ENCODE data around the gene AGAP1. TPM values are rescaled to one million over a fixed set of nuclear protein-coding genes. Genes with fewer than 3 reads are reported as not detected.

AGAP1 gene
- total RNA-seq, 1 donor from 2014 or later, result 43.9 TPM

- Mint-ChIP-seq H3K36me3 (ENCODE audit: low read depth, unreplicated experiment) (peaks cover 4% of the 10 kb centered on the region), H3K9me3 (ENCODE audit: unreplicated experiment) (no peaks in the 10 kb centered on the region), H3K27ac (ENCODE audit: unreplicated experiment) (no peak overlapping the region), H3K27me3 (ENCODE audit: unreplicated experiment) (peaks cover 5% of the 10 kb centered on the region), H3K4me3 (ENCODE audit: unreplicated experiment) (no peak overlapping the region), H3K4me1 (ENCODE audit: unreplicated experiment) (peaks cover 31% of the 10 kb centered on the region)
- DNase-seq (ENCODE audit: low spot score), result no peak
- TF ChIP-seq CTCF (IDR thresholded peaks at IDR 0.05; ENCODE audit: unreplicated experiment), result no peak
These were observed 240.9 kb downstream of the AGAP1 start for GRCh38 chr2:235734688-235735231.

- Mint-ChIP-seq H3K27ac (ENCODE audit: unreplicated experiment) (no peak overlapping the region), H3K27me3 (ENCODE audit: unreplicated experiment) (peaks cover 5% of the 10 kb centered on the region), H3K9me3 (ENCODE audit: unreplicated experiment) (no peaks in the 10 kb centered on the region), H3K4me3 (ENCODE audit: unreplicated experiment) (peak overlapping the region; percentile 17), H3K36me3 (ENCODE audit: low read depth, unreplicated experiment) (peaks cover 4% of the 10 kb centered on the region), H3K4me1 (ENCODE audit: unreplicated experiment) (peaks cover 26% of the 10 kb centered on the region)
- TF ChIP-seq CTCF (IDR thresholded peaks at IDR 0.05; ENCODE audit: unreplicated experiment), result no peak
- no peak for DNase-seq (ENCODE audit: low spot score)
These were observed 243.6 kb downstream of the AGAP1 start for GRCh38 chr2:235737396-235737795.

GRCh38 chr2:235737840-235738239 lies 244.0 kb downstream of the AGAP1 start:
- no peak overlapping the region for H3K4me3 Mint-ChIP-seq (ENCODE audit: unreplicated experiment)
- no peak for DNase-seq (ENCODE audit: low spot score)

GRCh38 chr2:235739704-235740415 lies 246.0 kb downstream of the AGAP1 start:
- TF ChIP-seq CTCF (IDR thresholded peaks at IDR 0.05; ENCODE audit: unreplicated experiment), result no peak
- no peaks in the 10 kb centered on the region for H3K9me3 Mint-ChIP-seq (ENCODE audit: unreplicated experiment)
- H3K36me3 Mint-ChIP-seq (ENCODE audit: low read depth, unreplicated experiment), result peaks cover 12% of the 10 kb centered on the region
- no peak overlapping the region for H3K4me3 Mint-ChIP-seq (ENCODE audit: unreplicated experiment)
- H3K4me1 Mint-ChIP-seq (ENCODE audit: unreplicated experiment), result peaks cover 19% of the 10 kb centered on the region
- no peak for DNase-seq (ENCODE audit: low spot score)
- no peaks in the 10 kb centered on the region for H3K27me3 Mint-ChIP-seq (ENCODE audit: unreplicated experiment)
- H3K27ac Mint-ChIP-seq (ENCODE audit: unreplicated experiment), result no peak overlapping the region

More at GRCh38 chr2:235737840-235738239, 244.0 kb downstream of the AGAP1 start:
- H3K4me1 Mint-ChIP-seq (ENCODE audit: unreplicated experiment), result peaks cover 21% of the 10 kb centered on the region
- no peak overlapping the region for H3K27ac Mint-ChIP-seq (ENCODE audit: unreplicated experiment)
- TF ChIP-seq CTCF (IDR thresholded peaks at IDR 0.05; ENCODE audit: unreplicated experiment), result no peak
- H3K9me3 Mint-ChIP-seq (ENCODE audit: unreplicated experiment), result no peaks in the 10 kb centered on the region
- H3K36me3 Mint-ChIP-seq (ENCODE audit: low read depth, unreplicated experiment), result peaks cover 4% of the 10 kb centered on the region
- peaks cover 4% of the 10 kb centered on the region for H3K27me3 Mint-ChIP-seq (ENCODE audit: unreplicated experiment)

- Mint-ChIP-seq H3K9me3 (ENCODE audit: unreplicated experiment) (no peaks in the 10 kb centered on the region), H3K4me1 (ENCODE audit: unreplicated experiment) (peaks cover 19% of the 10 kb centered on the region), H3K4me3 (ENCODE audit: unreplicated experiment) (no peak overlapping the region), H3K27me3 (ENCODE audit: unreplicated experiment) (no peaks in the 10 kb centered on the region), H3K36me3 (ENCODE audit: low read depth, unreplicated experiment) (peaks cover 12% of the 10 kb centered on the region), H3K27ac (ENCODE audit: unreplicated experiment) (peak overlapping the region; percentile 20)
- TF ChIP-seq CTCF (IDR thresholded peaks at IDR 0.05; ENCODE audit: unreplicated experiment), result no peak
- peak; percentile 36 for DNase-seq (ENCODE audit: low spot score)
These were observed 247.0 kb downstream of the AGAP1 start for GRCh38 chr2:235740821-235741220.
